ENCODE results near the gene TSC22D2.

Gene TSC22D2

DNA sequence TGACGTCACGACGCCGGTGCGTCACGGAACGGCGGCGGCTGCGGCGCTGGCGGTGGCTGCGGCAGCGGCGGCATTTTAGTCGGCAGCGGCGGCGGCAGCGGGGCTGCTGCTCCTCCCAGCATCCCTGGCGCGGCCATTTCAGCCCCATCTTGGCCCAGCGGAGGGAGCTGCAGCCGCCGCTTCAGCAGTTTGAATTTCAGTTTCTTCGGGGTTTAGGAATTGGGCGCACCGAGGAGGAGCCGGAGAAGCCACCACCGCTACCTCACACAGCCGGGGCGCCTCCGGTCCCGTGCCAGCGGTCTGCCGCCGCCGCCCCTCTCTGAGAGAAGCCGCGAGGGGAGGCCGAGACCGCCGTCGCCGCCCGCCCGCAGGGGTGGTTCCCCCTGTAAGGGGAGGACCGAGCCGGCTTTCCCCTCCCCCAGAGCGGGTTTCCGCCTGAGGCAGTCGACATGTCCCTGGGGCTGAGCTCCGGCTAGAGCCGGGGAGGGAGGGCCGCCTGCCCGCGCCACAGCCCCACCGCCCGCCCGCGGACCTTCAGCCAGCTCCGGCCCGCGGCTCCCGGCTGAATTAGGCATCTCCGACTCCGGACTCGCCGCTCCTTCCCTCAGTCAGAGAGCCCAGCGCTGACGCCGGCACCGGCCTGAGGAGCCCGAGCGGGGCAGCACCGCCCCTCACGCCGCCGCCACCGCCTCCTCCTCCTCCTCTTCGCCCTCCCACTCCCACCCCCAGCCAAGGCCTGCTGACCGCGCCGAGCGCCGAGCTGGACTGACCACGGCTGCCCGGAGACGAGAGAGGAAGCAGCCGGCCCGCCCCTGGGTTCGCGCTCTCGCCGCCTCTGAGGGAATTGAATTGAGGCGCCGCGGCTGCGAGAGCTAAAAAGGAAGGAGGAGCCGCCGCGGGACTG lies at the start of gene TSC22D2:
Gene TSC22D2, plus strand, starts transcription at position 78 of the 904 bp plus-strand sequence. CDS start 1,053 bp downstream, outside the sequence.
- peak within 1 kb of the TSS; percentile 89 for H3K4me3 Mint-ChIP-seq
- H3K9me3 Mint-ChIP-seq: no peaks in the 10 kb centered on the region
- H3K27me3 Mint-ChIP-seq: peaks cover 9% of the 10 kb centered on the region
- DNase-seq: peak; percentile 94
- peaks cover 34% of the 10 kb centered on the region for H3K4me1 Mint-ChIP-seq
- H3K36me3 Mint-ChIP-seq: peaks cover 18% of the 10 kb centered on the region
- peak within 1 kb of the TSS; percentile 91 for H3K27ac Mint-ChIP-seq
- CTCF ChIA-PET: interaction anchor here (0.9 to 2.0 kb wide), 7 partner anchors 9 to 87 kb away, joined by 3 to 6 read pairs (median 3); no protein-coding TSS in a partner anchor

DNA sequence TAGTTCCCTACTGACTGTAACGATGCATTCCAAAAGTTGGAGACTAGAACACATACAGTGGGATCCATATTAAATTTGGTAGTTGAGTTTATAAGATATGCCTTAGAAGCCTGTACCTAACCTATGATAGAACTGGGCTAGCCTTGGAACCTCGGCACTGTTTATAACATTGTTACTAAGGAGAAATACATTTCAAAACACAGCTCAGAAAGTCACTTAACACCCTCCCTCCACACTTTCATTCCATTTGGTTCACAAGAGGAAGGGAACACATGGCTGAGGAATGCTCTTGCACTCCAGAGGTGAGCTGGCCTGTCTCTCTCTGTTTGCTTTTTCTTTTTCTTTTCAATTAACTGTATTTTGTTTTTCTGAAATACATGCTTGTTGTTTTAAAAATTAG lies 48.7 kb upstream of the TSC22D2 start:
- no peaks in the 10 kb centered on the region for H3K27me3 Mint-ChIP-seq
- H3K27ac Mint-ChIP-seq: no peak overlapping the region
- H3K4me3 Mint-ChIP-seq: no peak overlapping the region
- H3K36me3 Mint-ChIP-seq: no peaks in the 10 kb centered on the region
- DNase-seq: no peak
- no peaks in the 10 kb centered on the region for H3K4me1 Mint-ChIP-seq
- CTCF ChIA-PET: interaction anchor here (1.5 kb wide), 1 partner anchor 73 kb away, joined by 5 read pairs; no protein-coding TSS in a partner anchor
- no peaks in the 10 kb centered on the region for H3K9me3 Mint-ChIP-seq

DNA sequence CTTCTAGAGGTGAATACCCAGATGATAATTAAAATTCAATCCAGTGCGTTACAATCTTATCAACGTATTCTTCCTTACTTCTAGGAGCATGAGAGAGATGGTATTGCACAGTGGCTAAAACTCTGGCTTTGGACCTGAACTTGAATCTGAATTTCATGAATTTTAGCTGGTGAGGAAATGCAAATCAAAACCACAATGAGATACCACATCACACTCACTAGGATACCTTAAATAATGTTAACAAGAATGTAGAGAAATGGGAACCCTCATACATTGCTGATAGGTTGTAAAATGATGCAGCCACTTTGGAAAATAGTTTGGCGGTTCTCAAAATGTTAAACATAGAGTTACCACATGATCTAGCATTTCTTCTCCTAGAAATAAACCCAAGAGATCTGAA lies 47.1 kb upstream of the TSC22D2 start:
- Mint-ChIP-seq H3K36me3 (no peaks in the 10 kb centered on the region), H3K9me3 (no peaks in the 10 kb centered on the region), H3K27me3 (no peaks in the 10 kb centered on the region), H3K27ac (no peak overlapping the region), H3K4me3 (no peak overlapping the region), H3K4me1 (no peaks in the 10 kb centered on the region)
- CTCF ChIA-PET: no interaction called here
- DNase-seq: no peak

DNA sequence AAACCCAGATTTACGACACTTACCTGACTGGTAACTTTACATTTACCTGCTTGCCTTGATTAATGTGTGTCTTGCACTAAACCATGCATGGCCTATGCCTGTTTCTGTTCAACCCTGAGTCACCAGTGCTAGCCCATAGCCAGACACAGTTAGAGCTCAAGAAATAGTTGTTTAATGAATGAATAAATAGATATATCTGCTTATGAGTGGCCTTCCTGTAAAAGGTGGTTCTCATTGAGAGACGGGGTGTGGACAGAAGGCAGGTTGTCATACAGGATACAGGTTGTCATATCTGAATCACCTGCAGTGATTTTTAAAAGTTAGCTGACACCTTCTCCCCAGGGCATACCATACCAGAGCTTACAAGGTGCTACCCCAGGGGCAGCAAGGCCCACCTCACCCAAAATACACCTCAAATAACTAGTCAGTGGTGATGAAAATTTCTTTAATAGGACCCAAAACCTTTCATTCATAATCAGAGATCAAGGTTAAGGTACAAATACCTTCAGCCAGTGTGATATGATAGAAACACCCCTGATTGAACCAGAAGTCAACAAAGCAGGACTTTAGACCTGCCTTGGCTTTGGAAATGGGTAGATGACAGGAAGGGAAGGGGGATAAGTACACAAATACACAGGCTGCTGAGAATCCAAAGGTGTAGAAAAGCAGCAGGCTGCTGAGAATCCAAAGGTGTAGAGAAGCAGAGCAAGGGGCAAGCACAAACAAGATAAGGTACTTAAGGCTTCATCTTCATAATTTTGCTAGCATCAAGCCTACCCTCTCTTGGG lies 45.4 kb upstream of the TSC22D2 start:
- no peaks in the 10 kb centered on the region for H3K27me3 Mint-ChIP-seq
- no peak for DNase-seq
- no peak overlapping the region for H3K4me3 Mint-ChIP-seq
- no peaks in the 10 kb centered on the region for H3K9me3 Mint-ChIP-seq
- CTCF ChIA-PET: no interaction called here
- no peaks in the 10 kb centered on the region for H3K36me3 Mint-ChIP-seq
- no peak overlapping the region for H3K27ac Mint-ChIP-seq
- no peaks in the 10 kb centered on the region for H3K4me1 Mint-ChIP-seq

DNA sequence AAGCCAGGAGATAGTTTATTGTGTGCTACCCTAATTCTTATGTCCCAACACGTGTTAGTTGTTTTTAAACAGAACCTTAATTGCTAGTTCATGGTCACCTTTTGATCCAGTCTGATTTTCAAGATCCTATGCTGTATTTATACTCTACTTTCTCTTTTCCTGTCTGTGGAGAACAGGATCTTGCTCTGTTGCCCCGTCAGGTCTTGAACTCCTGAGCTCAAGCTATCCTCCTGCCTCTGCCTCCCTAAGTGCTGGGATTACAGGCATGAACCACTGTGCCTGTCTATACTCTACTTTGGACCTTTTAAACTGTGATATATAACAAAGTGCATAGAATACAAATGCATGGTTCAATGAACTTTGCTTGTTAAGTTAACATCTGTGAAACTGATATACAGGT lies 44.7 kb upstream of the TSC22D2 start:
- Mint-ChIP-seq H3K4me3 (no peak overlapping the region), H3K4me1 (no peaks in the 10 kb centered on the region), H3K9me3 (no peaks in the 10 kb centered on the region), H3K27ac (no peak overlapping the region), H3K27me3 (no peaks in the 10 kb centered on the region), H3K36me3 (no peaks in the 10 kb centered on the region)
- CTCF ChIA-PET: no interaction called here
- DNase-seq: no peak

DNA sequence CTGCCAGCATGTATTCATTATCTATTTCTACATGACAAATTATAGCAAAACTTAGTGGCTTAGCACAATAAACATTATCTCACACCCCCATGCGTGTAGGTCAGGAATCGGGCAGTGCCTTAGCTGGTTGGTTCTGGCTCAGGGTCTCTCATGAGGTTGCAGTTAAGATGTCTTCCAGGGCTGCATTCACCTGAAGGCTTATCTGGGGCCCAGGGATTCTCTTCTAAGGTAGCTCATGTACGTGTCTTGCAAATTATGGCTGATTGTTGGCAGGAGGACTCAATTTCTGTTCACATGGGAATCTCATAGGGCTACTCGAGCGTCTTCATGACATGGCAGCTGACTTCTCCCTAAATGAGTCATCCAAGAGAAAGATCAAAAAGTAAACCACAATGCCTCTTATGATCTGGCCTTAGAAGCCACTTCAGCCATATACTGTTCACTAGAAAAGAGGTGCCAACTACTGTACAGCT lies 42.9 kb upstream of the TSC22D2 start:
- H3K4me1 Mint-ChIP-seq: no peaks in the 10 kb centered on the region
- H3K4me3 Mint-ChIP-seq: no peak overlapping the region
- H3K27ac Mint-ChIP-seq: no peak overlapping the region
- H3K9me3 Mint-ChIP-seq: no peaks in the 10 kb centered on the region
- no peak for DNase-seq
- H3K27me3 Mint-ChIP-seq: peaks cover 2% of the 10 kb centered on the region
- no peaks in the 10 kb centered on the region for H3K36me3 Mint-ChIP-seq
- CTCF ChIA-PET: no interaction called here

DNA sequence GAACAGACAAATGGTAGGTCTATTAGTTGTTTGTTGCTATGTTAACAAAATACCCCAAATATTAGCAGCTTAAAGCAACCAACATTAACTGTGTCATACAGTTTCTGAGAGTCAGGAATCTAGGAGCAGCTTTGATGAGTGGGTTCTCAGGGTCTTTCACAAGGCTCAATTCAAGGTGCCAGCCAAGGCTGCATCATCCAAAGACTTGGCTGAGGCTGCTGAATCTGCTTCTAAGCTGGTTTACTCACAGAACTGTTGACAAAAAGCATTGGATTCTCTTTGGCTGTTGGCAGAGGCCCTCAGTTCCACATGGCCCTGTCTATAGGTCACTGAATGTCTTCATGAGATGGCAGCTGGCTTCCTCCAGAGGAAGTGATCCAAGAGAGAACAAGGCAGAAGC lies 40.3 kb upstream of the TSC22D2 start:
- Mint-ChIP-seq H3K9me3 (no peaks in the 10 kb centered on the region), H3K36me3 (no peaks in the 10 kb centered on the region), H3K4me3 (no peak overlapping the region), H3K4me1 (no peaks in the 10 kb centered on the region), H3K27me3 (peaks cover 4% of the 10 kb centered on the region), H3K27ac (no peak overlapping the region)
- CTCF ChIA-PET: interaction anchor here (1.4 kb wide), 1 partner anchor 9 kb away, joined by 3 read pairs; no protein-coding TSS in a partner anchor
- DNase-seq: no peak

DNA sequence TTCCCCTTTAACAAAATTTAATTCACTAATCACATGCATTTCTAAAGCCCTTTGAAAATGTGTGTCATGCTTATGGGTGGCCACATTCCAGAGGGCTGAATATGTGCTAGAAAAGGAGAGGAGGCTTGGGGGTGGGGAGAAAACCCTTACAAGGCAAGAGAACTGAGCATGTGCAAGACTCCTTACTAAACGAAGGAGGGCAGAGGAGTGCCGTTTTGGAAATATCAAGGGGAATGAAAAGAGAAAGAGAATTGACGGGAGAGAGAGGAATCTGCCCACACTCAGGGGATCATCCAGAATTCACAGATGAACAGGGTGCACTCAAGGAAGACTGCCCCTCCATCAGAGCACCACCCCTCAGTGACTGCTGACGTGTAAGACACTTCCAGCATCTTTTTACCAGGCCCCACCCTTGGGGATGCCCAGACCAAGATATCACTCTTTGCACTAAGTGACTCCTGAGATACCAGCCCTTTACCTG lies 37.9 kb upstream of the TSC22D2 start:
- peaks cover 4% of the 10 kb centered on the region for H3K27me3 Mint-ChIP-seq
- H3K36me3 Mint-ChIP-seq: no peaks in the 10 kb centered on the region
- no peak overlapping the region for H3K27ac Mint-ChIP-seq
- no peaks in the 10 kb centered on the region for H3K9me3 Mint-ChIP-seq
- DNase-seq: no peak
- CTCF ChIA-PET: no interaction called here
- H3K4me3 Mint-ChIP-seq: no peak overlapping the region
- H3K4me1 Mint-ChIP-seq: peaks cover 3% of the 10 kb centered on the region

DNA sequence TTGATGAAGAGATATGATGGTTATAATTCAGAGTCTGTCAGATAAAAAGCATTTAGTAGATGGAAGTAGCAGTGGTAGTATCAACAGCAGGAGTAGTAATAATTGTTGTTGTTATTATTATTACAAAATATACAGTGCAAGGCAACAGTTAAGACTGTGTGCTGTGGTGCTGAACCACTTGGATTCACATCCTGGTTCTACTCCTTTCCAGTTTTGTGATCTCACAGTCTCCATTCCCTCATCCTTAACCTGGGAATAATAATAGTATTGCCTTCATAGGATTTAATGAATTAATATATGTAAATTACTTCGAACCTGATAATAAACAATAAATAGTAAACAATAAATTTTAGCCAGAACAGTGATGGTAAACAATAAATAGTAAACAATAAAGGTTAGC lies 37.1 kb upstream of the TSC22D2 start:
- Mint-ChIP-seq H3K27me3 (peaks cover 4% of the 10 kb centered on the region), H3K4me3 (no peak overlapping the region), H3K27ac (no peak overlapping the region), H3K4me1 (peaks cover 3% of the 10 kb centered on the region), H3K9me3 (no peaks in the 10 kb centered on the region), H3K36me3 (no peaks in the 10 kb centered on the region)
- CTCF ChIA-PET: no interaction called here
- no peak for DNase-seq

DNA sequence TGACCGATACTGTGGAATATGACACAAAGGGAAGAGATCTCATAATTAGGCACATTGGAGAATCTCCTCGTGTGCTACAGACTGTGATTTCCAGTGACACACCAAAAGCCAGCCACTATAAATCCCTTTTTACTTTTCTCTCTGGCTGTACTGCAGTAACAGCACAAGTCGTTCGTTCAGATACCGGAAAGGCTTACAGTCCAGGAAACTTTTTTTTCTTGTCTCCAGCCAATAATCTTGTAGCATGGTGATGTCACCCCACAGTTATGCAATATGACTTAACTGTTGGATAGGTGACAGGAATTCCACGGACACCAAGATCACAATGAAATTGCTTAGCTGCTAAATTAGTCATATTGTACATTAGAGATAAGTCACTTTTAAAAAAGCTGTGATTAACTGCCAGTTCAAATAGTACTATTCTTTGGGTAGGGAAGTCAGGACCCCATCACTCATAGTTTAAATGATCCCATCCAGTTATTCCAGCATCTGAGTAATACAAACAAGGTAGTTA lies 36.3 kb upstream of the TSC22D2 start:
- Mint-ChIP-seq H3K36me3 (no peaks in the 10 kb centered on the region), H3K9me3 (no peaks in the 10 kb centered on the region), H3K4me1 (peaks cover 3% of the 10 kb centered on the region), H3K4me3 (no peak overlapping the region), H3K27ac (no peak overlapping the region), H3K27me3 (peaks cover 4% of the 10 kb centered on the region)
- DNase-seq: no peak
- CTCF ChIA-PET: no interaction called here

DNA sequence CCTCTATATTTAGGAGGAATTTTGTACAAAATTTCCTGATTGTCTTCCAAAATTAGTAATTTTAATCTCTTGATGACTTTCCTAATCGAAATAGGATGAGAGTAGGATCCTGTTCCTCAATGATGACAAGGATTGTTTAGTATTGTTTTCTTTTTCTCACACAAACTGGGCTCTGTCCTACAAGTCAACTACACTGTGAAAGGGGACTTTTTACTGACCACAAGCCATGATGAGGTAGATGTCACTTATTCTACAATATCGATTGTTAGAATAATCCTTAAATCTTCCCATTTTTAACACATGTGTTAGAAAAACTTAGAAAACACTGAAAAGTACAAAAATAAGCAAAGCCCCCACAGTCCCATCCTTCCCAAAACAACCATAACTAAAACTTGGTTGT lies 35.8 kb upstream of the TSC22D2 start:
- no peaks in the 10 kb centered on the region for H3K9me3 Mint-ChIP-seq
- DNase-seq: no peak
- H3K27me3 Mint-ChIP-seq: peaks cover 4% of the 10 kb centered on the region
- H3K36me3 Mint-ChIP-seq: no peaks in the 10 kb centered on the region
- CTCF ChIA-PET: no interaction called here
- peaks cover 3% of the 10 kb centered on the region for H3K4me1 Mint-ChIP-seq
- H3K27ac Mint-ChIP-seq: no peak overlapping the region
- H3K4me3 Mint-ChIP-seq: no peak overlapping the region

DNA sequence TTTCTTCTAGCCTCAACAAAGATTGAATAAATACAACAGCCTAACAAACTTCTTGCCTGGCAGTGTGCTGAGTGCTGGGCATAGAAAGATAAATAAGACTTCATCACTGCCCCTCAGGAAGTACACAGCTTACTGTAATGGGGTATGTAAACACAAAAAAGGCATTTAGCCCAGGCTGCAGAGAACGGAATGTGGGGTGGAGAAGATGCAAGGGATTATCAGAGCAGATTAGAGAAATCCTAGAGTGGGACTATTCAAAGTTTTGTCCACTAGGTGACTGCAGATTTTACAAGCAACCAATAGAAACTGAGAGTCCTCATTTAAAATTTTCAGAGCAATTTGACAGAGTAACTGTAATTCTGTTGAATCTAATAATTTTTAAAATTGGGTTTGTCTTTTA lies 35.4 kb upstream of the TSC22D2 start:
- Mint-ChIP-seq H3K4me3 (no peak overlapping the region), H3K9me3 (no peaks in the 10 kb centered on the region), H3K4me1 (peaks cover 3% of the 10 kb centered on the region), H3K36me3 (no peaks in the 10 kb centered on the region), H3K27ac (no peak overlapping the region), H3K27me3 (peaks cover 4% of the 10 kb centered on the region)
- DNase-seq: no peak
- CTCF ChIA-PET: no interaction called here

DNA sequence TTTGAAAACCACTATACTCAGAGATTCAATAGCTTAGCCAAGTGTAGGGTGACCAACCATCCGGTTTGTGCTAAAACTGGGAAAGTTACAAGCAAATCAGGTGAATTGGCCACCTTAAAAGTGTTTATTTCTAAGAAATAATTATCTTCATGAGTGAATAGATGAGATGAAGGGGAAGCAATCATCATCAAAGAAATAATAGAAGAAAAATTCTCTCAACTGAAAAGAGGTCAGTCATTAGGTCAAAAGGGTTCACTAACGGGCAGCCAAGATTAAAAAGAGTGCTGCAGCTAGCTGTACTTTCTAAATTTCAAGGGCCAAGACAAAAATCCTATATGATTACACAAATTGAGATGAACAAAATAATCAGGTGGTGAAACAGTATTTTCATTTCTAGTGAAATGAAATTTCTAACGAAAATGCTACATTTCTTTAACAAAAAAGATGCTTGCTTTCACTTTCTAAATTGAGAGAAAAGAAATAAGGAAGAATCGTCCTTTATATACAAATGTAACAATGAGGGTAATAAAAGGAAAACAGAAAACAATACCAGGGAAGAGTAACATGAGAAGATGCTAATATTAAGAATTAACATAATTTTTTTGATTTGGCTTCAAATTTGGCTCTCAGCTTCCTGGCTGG lies 34.7 kb upstream of the TSC22D2 start:
- peak overlapping the region; percentile 37 for H3K4me3 Mint-ChIP-seq

DNA sequence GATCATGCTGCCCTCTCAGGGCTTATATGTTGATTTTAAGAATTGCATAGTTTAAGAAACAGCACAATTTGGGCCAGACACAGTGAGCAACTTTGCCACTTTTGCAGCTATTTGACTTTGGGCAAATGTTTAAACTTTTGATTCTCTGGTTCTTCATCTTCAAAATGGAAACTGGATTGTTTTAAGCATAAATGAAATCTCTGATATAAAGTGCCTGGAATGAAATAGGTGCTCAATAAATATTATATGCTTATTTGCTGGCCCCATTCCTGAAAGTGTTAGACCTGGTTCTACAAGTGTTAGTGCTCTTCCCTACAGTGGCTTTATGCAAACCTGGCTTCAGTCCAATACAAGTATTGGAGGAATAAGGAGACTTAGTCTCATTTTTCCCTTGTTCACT lies 33.1 kb upstream of the TSC22D2 start:
- CTCF ChIA-PET: no interaction called here
- Mint-ChIP-seq H3K9me3 (no peaks in the 10 kb centered on the region), H3K4me1 (peaks cover 3% of the 10 kb centered on the region)

More for the DNA sequence above, 34.7 kb upstream of the TSC22D2 start:
- no peaks in the 10 kb centered on the region for H3K9me3 Mint-ChIP-seq
- no peak overlapping the region for H3K27ac Mint-ChIP-seq
- CTCF ChIA-PET: no interaction called here
- H3K4me1 Mint-ChIP-seq: peaks cover 3% of the 10 kb centered on the region
- no peaks in the 10 kb centered on the region for H3K36me3 Mint-ChIP-seq
- peaks cover 4% of the 10 kb centered on the region for H3K27me3 Mint-ChIP-seq
- DNase-seq: no peak

More for the DNA sequence above, 33.1 kb upstream of the TSC22D2 start:
- peaks cover 4% of the 10 kb centered on the region for H3K27me3 Mint-ChIP-seq
- no peaks in the 10 kb centered on the region for H3K36me3 Mint-ChIP-seq
- no peak for DNase-seq
- no peak overlapping the region for H3K27ac Mint-ChIP-seq
- H3K4me3 Mint-ChIP-seq: no peak overlapping the region

All from activated naive CD4-positive, alpha-beta T cell treated with anti-CD3 and anti-CD28 coated beads, Interleukin-2, amount 10 ng/mL, durations not matched to agents 7 days and 5 days (primary cell).